ENCODE data around the gene CEMIP2. TPM values are rescaled to one million over a fixed set of nuclear protein-coding genes. Genes with fewer than 3 reads are reported as not detected.

Gene CEMIP2
- total and polyA plus RNA-seq, 2 of the 13 experiments (the other 11 are each of a cell fraction or from before 2014, with no cell fraction given): 94.3 to 128 TPM

DNA sequence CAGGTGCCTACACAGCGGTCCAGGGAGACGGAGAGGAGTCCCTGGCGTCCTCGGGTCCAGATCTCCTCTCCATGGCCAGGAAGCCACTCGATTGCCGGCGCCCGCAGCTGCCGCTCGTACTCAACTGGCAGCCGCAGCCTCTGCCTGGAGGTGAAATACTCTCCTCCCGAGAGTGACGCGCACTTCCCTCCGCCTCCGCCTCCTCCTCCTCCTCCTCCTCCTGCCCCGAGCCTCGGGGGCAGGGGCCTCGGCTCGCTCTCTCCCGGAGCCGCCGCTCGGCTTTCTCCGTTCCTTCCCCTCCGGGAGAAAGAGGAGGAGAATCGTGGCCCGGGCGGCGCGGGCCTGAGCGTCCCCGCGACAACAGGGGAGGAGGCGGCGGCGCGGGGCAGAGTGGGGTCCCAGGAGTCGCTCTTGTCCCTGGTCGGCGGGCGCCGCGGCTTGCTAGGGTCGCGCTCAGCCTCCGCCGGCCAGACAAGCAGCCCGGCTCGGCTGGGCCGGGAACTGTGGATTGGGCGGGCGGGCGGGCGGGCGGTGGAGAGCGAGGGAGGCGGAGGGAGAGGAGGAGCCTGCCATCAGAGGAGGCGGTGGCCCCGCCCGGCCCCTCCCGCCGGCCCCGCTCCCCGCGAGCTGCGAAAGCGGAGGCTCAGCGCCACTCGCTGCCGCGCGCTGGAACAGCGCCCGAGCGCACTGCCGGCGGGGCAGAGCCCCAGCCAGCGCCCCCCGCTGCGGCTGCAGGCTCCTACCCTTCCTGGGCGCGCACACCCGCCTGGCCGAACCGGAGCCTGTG lies at the start of gene CEMIP2 (continued):
- TF ChIP-seq, protein P1, sequence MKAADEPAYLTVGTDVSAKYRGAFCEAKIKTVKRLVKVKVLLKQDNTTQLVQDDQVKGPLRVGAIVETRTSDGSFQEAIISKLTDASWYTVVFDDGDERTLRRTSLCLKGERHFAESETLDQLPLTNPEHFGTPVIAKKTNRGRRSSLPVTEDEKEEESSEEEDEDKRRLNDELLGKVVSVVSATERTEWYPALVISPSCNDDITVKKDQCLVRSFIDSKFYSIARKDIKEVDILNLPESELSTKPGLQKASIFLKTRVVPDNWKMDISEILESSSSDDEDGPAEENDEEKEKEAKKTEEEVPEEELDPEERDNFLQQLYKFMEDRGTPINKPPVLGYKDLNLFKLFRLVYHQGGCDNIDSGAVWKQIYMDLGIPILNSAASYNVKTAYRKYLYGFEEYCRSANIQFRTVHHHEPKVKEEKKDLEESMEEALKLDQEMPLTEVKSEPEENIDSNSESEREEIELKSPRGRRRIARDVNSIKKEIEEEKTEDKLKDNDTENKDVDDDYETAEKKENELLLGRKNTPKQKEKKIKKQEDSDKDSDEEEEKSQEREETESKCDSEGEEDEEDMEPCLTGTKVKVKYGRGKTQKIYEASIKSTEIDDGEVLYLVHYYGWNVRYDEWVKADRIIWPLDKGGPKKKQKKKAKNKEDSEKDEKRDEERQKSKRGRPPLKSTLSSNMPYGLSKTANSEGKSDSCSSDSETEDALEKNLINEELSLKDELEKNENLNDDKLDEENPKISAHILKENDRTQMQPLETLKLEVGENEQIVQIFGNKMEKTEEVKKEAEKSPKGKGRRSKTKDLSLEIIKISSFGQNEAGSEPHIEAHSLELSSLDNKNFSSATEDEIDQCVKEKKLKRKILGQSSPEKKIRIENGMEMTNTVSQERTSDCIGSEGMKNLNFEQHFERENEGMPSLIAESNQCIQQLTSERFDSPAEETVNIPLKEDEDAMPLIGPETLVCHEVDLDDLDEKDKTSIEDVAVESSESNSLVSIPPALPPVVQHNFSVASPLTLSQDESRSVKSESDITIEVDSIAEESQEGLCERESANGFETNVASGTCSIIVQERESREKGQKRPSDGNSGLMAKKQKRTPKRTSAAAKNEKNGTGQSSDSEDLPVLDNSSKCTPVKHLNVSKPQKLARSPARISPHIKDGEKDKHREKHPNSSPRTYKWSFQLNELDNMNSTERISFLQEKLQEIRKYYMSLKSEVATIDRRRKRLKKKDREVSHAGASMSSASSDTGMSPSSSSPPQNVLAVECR (CRISPR knock-in tag; IDR thresholded peaks at IDR 0.05; ENCODE audit: borderline replicate concordance): peak; percentile 80
- TF ChIP-seq ZNF547 (CRISPR knock-in tag; IDR thresholded peaks at IDR 0.05): peak; percentile 4; the same call in 1 of the 2 replicates
- peak; percentile 27; the same call in 1 of the 2 replicates for TF ChIP-seq ZNF350 (CRISPR knock-in tag; IDR thresholded peaks at IDR 0.05; ENCODE audit: borderline replicate concordance, low read depth)
- peak; percentile 62 for TF ChIP-seq ZNF609 (CRISPR knock-in tag; IDR thresholded peaks at IDR 0.05; ENCODE audit: borderline replicate concordance)
- TF ChIP-seq ZNF543 (CRISPR knock-in tag; IDR thresholded peaks at IDR 0.05): peak; percentile 61; the same call in 1 of the 2 replicates
- no peak for TF ChIP-seq ZNF501 (CRISPR knock-in tag; IDR thresholded peaks at IDR 0.05)
- peak; percentile 72 for TF ChIP-seq HOXD1 (CRISPR knock-in tag; IDR thresholded peaks at IDR 0.05)
- TF ChIP-seq, protein P2, sequence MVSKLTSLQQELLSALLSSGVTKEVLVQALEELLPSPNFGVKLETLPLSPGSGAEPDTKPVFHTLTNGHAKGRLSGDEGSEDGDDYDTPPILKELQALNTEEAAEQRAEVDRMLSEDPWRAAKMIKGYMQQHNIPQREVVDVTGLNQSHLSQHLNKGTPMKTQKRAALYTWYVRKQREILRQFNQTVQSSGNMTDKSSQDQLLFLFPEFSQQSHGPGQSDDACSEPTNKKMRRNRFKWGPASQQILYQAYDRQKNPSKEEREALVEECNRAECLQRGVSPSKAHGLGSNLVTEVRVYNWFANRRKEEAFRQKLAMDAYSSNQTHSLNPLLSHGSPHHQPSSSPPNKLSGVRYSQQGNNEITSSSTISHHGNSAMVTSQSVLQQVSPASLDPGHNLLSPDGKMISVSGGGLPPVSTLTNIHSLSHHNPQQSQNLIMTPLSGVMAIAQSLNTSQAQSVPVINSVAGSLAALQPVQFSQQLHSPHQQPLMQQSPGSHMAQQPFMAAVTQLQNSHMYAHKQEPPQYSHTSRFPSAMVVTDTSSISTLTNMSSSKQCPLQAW (CRISPR knock-in tag; IDR thresholded peaks at IDR 0.05): no peak
- TF ChIP-seq POLR2AphosphoS5 (IDR thresholded peaks at IDR 0.05; ENCODE audit: low read depth, low read length): peak; percentile 92
- TF ChIP-seq, protein P3, sequence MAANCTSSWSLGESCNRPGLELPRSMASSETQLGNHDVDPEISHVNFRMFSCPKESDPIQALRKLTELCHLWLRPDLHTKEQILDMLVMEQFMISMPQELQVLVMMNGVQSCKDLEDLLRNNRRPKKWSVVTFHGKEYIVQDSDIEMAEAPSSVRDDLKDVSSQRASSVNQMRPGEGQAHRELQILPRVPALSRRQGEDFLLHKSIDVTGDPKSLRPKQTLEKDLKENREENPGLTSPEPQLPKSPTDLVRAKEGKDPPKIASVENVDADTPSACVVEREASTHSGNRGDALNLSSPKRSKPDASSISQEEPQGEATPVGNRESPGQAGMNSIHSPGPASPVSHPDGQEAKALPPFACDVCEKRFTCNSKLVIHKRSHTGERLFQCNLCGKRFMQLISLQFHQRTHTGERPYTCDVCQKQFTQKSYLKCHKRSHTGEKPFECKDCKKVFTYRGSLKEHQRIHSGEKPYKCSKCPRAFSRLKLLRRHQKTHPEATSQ (CRISPR knock-in tag; IDR thresholded peaks at IDR 0.05; ENCODE audit: borderline replicate concordance): 0 out of 2 replicates have a peak, but pooled peaks have one; percentile 62
- no peak for TF ChIP-seq HOXA3 (CRISPR knock-in tag; IDR thresholded peaks at IDR 0.05)
- peak; percentile 13; the same call in 1 of the 2 replicates for TF ChIP-seq GATAD1 (CRISPR knock-in tag; IDR thresholded peaks at IDR 0.05)
- no peak; the same call in 1 of the 2 replicates for TF ChIP-seq BATF2 (CRISPR knock-in tag; IDR thresholded peaks at IDR 0.05)
- peak; percentile 34; the same call in 1 of the 2 replicates for TF ChIP-seq MED1 (CRISPR knock-in tag; IDR thresholded peaks at IDR 0.05)
